Stimulated activated CD8-positive, alpha-beta memory T cell treated with anti-CD3 and anti-CD28 coated beads, Interleukin-4, amount 100 ng/mL, for 1 hour (primary cell): ENCODE measurements around the gene POLD4.
"Not testable (repeated sequence)": the region's sequence is repeated elsewhere in the genome, so short reads cannot be mapped to it uniquely, and the experiment has no call there.

Experiments
- DNase-seq, 2 donors: peaks; one replicate each; pipeline ENCODE4 v3.0.0-alpha.2; 2020; ENCODE audit warnings: low read depth in 2 of 2, low spot score in 1 of 2

The POLD4 gene

DNA sequence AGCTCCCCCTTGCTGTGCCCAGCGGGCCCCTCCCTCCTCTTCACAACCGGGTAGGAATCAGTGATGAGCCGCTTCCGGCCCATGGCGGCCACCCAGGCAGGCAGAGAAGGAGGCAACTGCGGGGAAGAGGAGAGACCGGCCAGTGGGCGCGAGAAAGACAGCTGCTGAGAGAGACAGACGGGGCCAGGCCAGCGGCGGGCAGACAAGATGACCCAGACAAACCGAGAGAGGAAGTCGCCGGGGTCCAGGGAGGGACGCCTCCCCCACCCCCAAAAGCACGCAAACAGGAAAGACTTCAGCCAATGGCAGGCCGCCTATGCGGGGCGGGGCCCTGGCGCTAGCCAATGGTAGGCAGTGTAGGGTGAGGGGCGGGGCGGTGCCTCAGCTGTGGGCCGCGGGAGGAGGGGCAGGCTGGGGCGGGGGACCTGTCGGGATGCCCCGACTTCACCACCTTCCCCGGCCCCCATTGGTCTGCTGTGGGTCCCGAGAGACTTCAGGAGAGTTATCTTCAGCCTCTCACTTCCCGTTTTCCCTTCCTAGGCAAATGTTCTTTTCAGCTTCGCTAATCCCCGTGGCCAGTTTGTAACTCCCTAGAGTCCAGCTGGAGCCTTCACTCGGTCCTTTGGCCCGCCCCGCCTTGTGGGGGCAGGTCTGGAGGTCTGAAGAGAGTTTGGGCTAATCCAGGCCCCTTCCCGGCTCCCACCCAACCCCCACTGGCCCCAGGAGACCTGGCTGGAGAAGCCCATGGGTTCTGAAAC is at the start of gene POLD4:
POLD4 (minus strand) TSS at position 230 of the 758 bp plus-strand sequence; CDS start at position 83, 147 bp downstream.
- peak; percentile 93 for DNase-seq

GRCh38 chr11:67403085-67403484 is 49.7 kb upstream of the POLD4 start:
- not testable (repeated sequence) for DNase-seq

GRCh38 chr11:67402192-67402839 is 49.0 kb upstream of the POLD4 start:
- DNase-seq = not testable (repeated sequence)

GRCh38 chr11:67401495-67402191 is 48.3 kb upstream of the POLD4 start, which contains the start of gene PPP1CA:
PPP1CA (minus strand) TSS chr11:67401858; CDS start chr11:67401782, 76 bp downstream.
- peak; percentile 79 to 91 for DNase-seq

- no peak for DNase-seq
These were observed 47.7 kb upstream of the POLD4 start for GRCh38 chr11:67400942-67401494.

DNA sequence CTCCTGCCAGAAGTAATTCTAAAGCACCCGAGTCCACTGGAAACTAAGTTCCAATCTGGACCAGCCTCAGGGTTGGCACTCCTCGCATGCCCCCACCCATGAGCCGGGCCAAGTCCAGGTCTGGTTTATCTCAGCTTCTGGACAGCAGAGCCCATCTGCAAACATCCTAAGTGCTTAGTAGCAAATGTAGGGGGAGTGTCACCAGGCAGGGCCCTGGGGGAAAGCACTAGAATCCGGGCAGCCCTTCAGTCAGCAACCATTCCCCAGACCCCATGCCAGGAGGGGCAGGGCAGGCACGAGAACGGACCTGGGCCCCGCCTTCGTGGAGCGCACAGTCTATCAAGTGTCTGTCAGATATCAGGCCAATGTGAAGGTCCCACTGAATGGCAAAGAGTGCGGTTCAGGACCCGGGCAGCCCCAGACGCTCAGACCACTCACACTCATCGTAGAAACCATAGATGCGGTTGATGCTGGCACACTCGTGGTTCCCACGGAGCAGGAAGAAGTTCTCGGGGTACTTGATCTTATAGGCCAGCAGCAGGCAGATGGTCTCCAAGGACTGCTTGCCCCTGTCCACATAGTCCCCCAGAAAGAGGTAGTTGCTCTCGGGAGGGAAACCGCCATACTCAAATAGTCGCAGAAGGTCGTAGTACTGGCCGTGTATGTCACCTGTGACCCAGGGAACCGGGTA is 47.0 kb upstream of the POLD4 start:
- DNase-seq = no peak

DNA sequence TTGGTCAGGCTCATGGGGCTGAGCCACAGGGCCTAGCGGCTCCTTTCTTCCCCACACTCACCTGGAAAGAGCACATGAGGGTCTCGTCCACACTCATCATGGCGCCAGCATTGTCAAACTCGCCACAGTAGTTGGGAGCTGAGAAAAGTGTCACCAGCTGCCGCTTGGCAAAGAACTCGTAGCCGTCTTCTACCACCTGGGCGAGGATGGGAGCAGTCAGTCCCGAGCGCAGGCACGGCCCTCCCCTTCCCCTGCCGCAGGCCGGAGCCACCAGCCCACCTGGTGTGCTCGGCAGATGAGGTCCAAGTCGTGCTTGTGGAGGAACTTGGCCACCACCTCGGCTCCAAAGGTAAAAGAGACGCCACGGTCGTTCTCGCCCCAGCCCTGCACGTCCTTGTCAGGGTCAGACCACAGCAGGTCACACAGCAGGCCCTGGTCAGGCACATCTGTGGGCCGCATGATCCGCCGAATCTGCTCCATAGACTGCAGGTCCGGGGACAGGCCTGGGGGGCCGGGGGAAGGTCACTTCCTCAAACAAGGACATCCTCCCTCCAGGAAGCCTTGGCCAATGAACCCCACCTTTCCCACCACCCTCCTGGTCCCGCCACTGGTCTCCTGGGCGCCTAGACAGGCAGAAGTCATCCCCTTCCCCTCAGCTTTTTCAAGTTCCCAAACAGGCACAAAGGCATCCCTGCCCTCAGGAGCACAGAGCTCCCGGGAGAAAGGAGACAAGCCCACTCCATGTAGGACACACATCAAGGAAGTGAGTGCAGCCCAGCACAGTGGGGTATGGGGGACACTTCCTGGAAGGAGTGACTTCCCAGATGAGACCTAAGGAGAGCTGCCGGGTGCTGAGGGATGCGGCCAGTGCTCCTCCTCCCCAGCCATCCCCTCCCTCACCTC is 45.6 kb upstream of the POLD4 start:
- DNase-seq = no peak

DNA sequence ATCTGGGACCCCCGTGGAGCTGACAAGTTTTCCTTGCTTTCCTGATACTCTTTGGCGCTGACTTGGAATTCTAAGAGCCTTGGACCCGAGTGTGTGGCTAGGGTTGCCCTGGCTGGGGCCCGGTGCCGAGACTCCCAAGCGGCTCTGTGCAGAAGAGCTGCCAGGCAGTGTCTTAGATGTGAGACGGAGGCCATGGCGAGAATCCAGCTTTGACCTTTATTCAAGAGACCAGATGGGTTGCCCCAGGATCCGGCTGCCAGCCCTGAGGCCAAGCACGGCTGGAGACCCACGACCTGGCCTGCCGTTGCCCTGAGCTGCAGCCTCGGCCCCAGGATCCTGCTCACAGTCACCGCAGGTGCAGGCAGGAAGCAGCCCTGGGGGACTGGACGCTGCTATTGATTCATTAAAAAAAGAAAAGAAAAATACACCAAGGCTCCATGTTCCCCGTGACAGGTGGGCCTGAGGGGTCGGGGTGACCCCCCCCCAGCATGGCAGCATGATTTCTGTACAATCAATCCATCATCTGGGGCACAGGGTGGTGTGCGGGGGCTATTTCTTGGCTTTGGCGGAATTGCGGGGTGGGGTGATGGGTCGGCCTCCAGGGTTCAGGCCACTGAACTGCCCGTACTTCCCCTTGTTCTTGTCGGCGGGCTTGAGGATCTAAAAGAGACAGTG is 44.8 kb upstream of the POLD4 start:
- no peak for DNase-seq

- DNase-seq = no peak
These were observed 44.2 kb upstream of the POLD4 start for GRCh38 chr11:67397536-67397935.

DNA sequence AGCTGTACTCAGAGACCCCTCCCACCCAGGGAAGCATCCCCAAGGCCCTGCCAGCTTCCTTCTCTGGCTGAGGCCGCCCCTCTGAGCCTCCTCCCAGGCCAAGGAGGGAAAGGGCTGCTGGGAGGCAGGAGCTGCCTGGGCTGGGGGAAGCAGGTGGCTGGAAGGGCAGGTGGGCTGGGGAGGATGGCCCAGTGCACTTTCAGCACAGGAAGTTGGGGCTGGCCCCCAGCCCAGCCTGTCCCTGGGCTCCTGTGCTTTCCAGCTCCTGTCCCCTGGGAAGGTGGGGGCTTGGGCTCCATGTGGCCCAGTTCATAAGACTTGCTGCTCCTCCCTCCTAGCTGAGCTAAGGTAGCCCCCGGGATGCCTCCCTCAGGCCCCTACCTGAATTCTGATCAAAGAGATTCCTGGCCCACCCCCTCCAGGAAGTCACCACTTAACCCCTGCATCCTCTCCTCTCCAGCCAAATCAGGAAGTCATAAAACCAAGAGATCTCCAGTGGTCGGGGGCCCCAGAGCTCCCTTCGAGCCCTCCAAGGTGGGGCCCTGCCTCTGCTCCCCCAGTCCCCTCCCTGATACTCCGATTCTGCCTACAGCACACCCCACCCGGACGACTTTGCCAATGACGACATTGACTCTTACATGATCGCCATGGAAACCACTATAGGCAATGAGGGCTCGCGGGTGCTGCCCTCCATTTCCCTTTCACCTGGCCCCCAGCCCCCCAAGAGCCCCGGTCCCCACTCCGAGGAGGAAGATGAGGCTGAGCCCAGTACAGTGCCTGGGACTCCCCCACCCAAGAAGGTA is 43.4 kb upstream of the POLD4 start:
- no peak for DNase-seq

- no peak for DNase-seq
These were observed 42.9 kb upstream of the POLD4 start for GRCh38 chr11:67396259-67396581.

DNA sequence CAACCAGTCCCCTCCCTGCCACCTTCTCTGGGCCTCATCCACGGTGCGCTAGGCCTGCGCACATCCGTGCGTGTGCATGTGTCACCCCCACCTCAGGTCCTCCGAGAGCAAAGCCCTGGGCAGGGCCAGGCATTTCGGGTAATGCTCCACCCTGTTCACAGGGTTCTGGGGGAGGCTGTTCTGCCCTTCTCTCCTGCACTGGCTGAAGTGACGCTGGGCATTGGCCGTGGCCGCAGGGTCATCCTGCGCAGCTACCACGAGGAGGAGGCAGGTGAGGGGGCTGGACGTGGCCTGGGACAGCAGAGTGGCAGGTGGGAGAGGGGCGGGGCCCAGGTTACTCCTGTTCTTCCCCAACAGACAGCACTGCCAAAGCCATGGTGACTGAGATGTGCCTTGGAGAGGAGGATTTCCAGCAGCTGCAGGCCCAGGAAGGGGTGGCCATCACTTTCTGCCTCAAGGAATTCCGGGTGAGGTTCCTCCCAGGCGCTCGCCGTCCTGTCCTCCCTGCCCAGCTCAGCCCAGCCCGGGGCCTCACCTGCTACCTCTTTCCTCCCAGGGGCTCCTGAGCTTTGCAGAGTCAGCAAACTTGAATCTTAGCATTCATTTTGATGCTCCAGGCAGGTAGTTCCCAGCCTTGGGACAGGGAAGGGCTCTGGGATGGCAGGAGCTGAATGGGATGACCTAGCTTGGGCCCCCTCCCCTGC is 42.4 kb upstream of the POLD4 start:
- DNase-seq = no peak

DNA sequence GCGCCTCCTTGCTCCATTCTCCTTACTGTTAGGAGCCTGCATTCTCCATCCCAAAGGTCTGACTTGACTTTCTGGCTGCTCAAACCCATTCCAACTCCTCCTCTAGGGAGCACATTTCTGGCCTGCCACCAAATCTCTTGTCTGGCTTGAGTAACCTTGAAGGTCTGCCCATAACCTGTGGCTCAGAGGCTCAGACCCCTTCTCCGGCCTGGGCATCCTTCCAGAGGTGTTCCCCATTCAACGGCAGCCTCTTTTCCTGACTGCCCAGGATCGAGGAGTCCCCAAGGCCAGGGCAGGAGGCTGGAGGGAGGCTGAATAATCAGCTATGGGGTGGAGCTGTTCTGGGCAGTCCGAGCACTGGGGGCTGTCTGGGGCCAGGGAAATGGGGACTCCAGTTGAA is 40.6 kb upstream of the POLD4 start:
- DNase-seq = no peak

- no peak for DNase-seq
These were observed 40.1 kb upstream of the POLD4 start for GRCh38 chr11:67393437-67393836.

- DNase-seq = no peak
These were observed 38.9 kb upstream of the POLD4 start for GRCh38 chr11:67392183-67392715.

DNA sequence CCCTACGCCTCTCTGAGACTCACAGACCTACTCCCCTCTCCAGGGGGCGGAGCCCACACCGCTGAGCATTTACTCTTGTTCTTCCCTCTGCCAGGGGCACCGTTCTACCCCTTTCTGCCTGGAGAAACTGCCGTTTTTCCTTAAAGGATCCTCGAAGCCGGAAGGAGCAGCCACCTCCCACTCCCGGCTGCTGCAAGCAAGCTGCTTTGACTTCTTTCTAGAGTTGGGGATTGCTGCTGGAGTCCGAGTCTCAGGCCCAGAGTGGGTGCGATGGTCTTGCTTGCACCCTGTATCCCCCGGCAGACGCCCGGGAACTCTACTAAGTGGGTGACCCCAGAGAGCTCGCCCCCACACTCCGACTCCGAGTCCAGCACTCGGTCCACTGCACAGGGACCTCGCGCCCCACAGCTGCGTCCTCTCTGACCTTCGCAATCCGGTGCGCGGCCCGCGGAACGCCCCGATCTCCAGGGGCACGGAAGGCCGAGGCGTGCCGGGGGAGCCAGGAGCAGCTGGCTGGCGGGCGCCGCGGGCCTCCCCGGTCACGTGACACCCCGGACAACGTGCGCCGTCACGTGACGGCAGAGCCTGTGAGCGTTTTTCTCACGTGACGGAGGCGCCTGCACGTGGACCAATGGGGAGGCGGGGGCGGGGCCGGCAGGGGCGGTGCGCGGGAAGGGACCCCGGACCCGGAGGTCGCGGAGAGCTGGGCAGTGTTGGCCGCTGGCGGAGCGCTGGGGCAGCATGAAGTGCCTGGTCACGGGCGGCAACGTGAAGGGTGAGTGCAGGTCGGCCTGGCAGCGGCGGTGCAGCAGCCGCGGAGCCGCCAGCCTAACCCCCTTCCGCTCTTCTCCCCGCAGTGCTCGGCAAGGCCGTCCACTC is 38.2 kb upstream of the POLD4 start, which contains the start of gene RAD9A:
RAD9A (plus strand) TSS at position 683 of the 879 bp plus-strand sequence; CDS start at position 742, 59 bp downstream.
- DNase-seq = peak; percentile 85 to 88

DNA sequence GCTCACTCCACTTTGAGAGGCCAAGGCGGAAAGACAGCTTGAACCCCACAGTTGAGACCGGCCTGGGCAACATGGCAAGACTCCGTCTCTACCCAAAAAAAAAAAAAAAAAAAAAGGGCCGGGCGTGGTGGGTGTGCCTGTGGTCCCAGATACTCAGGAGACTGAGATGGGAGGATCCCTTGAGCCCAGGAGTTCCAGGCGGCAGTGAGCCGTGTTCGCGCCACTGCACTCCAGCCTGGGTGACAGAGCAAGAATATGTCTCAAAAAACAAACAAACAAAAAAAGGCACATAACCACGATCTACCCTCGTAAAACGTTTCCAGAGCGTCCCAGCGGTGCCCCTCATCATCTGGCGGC is 37.6 kb upstream of the POLD4 start:
- DNase-seq = no peak
